Ishikawa (cell line): ENCODE data around the gene TIMP1.

Source experiments
- CEBPB ChIP-seq: IDR thresholded peaks from 2 replicates; pipeline ENCODE4 v1.6.1; 2012
- CREB1 ChIP-seq: IDR thresholded peaks from 2 replicates; pipeline ENCODE4 v1.6.1; 2012; ENCODE audit warnings: low read depth
- EGR1 ChIP-seq: IDR thresholded peaks from 2 replicates; pipeline ENCODE4 v1.6.1; 2012
- EP300 ChIP-seq: IDR thresholded peaks from 2 replicates; pipeline ENCODE4 v1.6.1; 2012; ENCODE audit warnings: borderline replicate concordance
- FOXM1 ChIP-seq: IDR thresholded peaks from 2 replicates; pipeline ENCODE4 v1.6.1; 2012; ENCODE audit warnings: low read depth, borderline replicate concordance
- NFIC ChIP-seq: IDR thresholded peaks from 2 replicates; pipeline ENCODE4 v1.6.1; 2012
- RAD21 ChIP-seq: IDR thresholded peaks from 2 replicates; pipeline ENCODE4 v1.6.1; 2012; ENCODE audit warnings: low read depth
- TAF1 ChIP-seq: IDR thresholded peaks from 2 replicates; pipeline ENCODE4 v1.6.1; 2012; ENCODE audit warnings: low read depth, mild to moderate bottlenecking
- TCF12 ChIP-seq: IDR thresholded peaks from 2 replicates; pipeline ENCODE4 v1.6.1; 2012; ENCODE audit warnings: low read depth
- TEAD4 ChIP-seq: IDR thresholded peaks from 2 replicates; pipeline ENCODE4 v1.6.1; 2012
- YY1 ChIP-seq: IDR thresholded peaks from 2 replicates; pipeline ENCODE4 v1.6.1; 2012; ENCODE audit warnings: low read depth
- ZBTB7A ChIP-seq: IDR thresholded peaks from 2 replicates; pipeline ENCODE4 v1.6.1; 2012; ENCODE audit warnings: low read depth
- TF ChIP-seq, protein P1 (sequence below): IDR thresholded peaks from 2 replicates; pipeline ENCODE4 v1.6.1; 2012
- TF ChIP-seq, protein P2 (sequence below): IDR thresholded peaks from 2 replicates; pipeline ENCODE4 v1.6.1; 2012; ENCODE audit warnings: low read depth, mild to moderate bottlenecking
- TF ChIP-seq, protein P3 (sequence below): IDR thresholded peaks from 2 replicates; pipeline ENCODE4 v1.6.1; 2012

The TIMP1 gene

GRCh38 chrX:47607091-47607490, 24.9 kb downstream of the TIMP1 start:
- TF ChIP-seq RAD21 (no peak), TCF12 (no peak), CEBPB (no peak), NFIC (no peak), EGR1 (no peak), CREB1 (no peak), ZBTB7A (no peak), TEAD4 (no peak), TAF1 (no peak), EP300 (no peak)
- TF ChIP-seq, protein P1, sequence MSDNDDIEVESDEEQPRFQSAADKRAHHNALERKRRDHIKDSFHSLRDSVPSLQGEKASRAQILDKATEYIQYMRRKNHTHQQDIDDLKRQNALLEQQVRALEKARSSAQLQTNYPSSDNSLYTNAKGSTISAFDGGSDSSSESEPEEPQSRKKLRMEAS: no peak
- TF ChIP-seq, protein P2, sequence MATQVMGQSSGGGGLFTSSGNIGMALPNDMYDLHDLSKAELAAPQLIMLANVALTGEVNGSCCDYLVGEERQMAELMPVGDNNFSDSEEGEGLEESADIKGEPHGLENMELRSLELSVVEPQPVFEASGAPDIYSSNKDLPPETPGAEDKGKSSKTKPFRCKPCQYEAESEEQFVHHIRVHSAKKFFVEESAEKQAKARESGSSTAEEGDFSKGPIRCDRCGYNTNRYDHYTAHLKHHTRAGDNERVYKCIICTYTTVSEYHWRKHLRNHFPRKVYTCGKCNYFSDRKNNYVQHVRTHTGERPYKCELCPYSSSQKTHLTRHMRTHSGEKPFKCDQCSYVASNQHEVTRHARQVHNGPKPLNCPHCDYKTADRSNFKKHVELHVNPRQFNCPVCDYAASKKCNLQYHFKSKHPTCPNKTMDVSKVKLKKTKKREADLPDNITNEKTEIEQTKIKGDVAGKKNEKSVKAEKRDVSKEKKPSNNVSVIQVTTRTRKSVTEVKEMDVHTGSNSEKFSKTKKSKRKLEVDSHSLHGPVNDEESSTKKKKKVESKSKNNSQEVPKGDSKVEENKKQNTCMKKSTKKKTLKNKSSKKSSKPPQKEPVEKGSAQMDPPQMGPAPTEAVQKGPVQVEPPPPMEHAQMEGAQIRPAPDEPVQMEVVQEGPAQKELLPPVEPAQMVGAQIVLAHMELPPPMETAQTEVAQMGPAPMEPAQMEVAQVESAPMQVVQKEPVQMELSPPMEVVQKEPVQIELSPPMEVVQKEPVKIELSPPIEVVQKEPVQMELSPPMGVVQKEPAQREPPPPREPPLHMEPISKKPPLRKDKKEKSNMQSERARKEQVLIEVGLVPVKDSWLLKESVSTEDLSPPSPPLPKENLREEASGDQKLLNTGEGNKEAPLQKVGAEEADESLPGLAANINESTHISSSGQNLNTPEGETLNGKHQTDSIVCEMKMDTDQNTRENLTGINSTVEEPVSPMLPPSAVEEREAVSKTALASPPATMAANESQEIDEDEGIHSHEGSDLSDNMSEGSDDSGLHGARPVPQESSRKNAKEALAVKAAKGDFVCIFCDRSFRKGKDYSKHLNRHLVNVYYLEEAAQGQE: no peak
- TF ChIP-seq, protein P3, sequence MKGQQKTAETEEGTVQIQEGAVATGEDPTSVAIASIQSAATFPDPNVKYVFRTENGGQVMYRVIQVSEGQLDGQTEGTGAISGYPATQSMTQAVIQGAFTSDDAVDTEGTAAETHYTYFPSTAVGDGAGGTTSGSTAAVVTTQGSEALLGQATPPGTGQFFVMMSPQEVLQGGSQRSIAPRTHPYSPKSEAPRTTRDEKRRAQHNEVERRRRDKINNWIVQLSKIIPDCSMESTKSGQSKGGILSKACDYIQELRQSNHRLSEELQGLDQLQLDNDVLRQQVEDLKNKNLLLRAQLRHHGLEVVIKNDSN: no peak

GRCh38 chrX:47608130-47608810, 26.0 kb downstream of the TIMP1 start:
- TF ChIP-seq TEAD4 (no peak), YY1 (no peak), CREB1 (no peak), ZBTB7A (no peak), RAD21 (no peak), EGR1 (no peak), TCF12 (no peak)
- TF ChIP-seq, protein P2: no peak
- TF ChIP-seq, protein P3: no peak

- TF ChIP-seq, protein P2: no peak
- TF ChIP-seq RAD21: no peak
- TF ChIP-seq EGR1: no peak
- TF ChIP-seq EP300: no peak
- no peak for TF ChIP-seq TEAD4
- no peak for TF ChIP-seq ZBTB7A
- no peak for TF ChIP-seq NFIC
Observed at GRCh38 chrX:47610511-47610910, 28.3 kb downstream of the TIMP1 start.

DNA sequence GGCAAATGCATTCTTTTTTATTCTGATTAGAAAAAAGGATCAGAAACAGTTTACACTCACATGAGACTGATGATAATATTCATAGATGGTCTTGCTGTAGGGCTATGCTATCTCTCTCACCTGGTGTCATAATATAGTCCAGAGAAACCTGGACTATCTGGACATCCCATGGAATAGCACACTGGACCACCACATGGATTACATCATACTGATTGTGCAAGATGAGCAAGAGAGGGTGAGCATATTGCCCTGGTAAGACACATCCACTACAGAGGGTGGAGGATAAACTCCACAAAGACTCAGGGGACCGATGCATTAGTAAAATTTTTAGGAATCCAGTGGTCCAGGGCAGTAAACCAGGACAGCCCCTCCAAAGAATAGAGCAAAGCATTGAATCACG, 29.3 kb downstream of the TIMP1 start:
- TF ChIP-seq EP300: no peak
- no peak for TF ChIP-seq TCF12
- TF ChIP-seq CREB1: no peak
- no peak for TF ChIP-seq ZBTB7A
- no peak for TF ChIP-seq RAD21
- no peak for TF ChIP-seq TAF1
- TF ChIP-seq TEAD4: no peak
- no peak for TF ChIP-seq YY1

DNA sequence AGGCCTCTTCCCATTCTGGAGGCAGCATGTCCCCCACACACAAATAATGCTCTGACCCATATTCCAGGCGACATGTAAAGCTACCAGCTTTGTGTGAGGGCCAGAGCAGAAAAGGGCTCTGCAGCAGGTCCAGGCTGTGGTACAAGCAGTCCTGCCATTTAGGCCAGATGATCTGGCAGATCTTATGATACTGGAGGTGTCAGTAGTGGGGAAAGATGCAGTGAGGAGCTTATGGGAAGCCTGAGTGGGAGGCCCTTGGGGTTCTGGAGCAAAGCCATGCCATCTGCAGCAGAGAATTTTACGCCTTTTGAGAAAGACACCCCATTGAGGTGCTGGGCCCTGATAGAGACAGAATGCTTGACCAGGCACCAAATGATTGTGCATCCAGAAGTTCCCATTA, 29.7 kb downstream of the TIMP1 start:
- TF ChIP-seq NFIC: no peak
- no peak for TF ChIP-seq CEBPB
- TF ChIP-seq CREB1: no peak
- TF ChIP-seq YY1: no peak
- TF ChIP-seq TEAD4: no peak
- TF ChIP-seq, protein P2: no peak
- TF ChIP-seq, protein P3: no peak
- no peak for TF ChIP-seq ZBTB7A
- TF ChIP-seq EP300: no peak
- no peak for TF ChIP-seq RAD21
- TF ChIP-seq, protein P1: no peak
- TF ChIP-seq TAF1: no peak
- no peak for TF ChIP-seq FOXM1
- TF ChIP-seq TCF12: no peak
- TF ChIP-seq EGR1: no peak
